GM18507 (cell line): Measurements from ENCODE around the gene RAB35.
"Not testable (repeated sequence)": the region's sequence is repeated elsewhere in the genome, so short reads cannot be mapped to it uniquely, and the experiment has no call there.

Experiments
- DNase-seq: peaks from one replicate; pipeline ENCODE4 v3.0.0; 2011; ENCODE audit warnings: low read depth; ENCODE audit not compliant: insufficient read length; ENCODE audit errors: extremely low spot score
- FAIRE-seq: peaks from 2 replicates; lab custom pipeline; 2011; peaks lifted over from hg19 to GRCh38; lab: Jason Lieb, UNC

RAB35 gene

DNA sequence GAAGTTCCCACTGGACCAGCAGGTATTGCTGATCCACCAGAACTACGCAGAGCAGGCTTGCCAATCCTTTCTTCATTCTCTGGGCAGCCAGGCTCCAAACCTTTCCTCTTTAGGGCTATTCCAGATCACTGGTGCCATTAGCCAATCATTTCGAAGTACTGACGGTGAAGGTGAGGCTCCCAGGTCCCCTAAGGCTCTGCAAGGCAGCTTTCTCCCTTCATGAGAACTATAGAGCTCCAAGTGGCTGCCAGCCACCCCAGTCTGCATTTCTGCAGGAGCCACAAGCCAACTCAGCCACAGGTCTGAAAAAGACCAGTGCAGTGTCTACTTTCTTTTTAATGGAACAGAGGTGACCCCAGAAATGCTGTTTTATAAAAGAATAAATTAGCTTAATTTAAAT lies 48.7 kb downstream of the RAB35 start:
- DNase-seq (no peak), FAIRE-seq (no peak)

GRCh38 chr12:120067084-120067869 lies 49.3 kb downstream of the RAB35 start:
- DNase-seq, result no peak

GRCh38 chr12:120066341-120066740 lies 50.2 kb downstream of the RAB35 start:
- no peak for FAIRE-seq
- no peak for DNase-seq

More at GRCh38 chr12:120067084-120067869, 49.3 kb downstream of the RAB35 start:
- no peak for FAIRE-seq

DNA sequence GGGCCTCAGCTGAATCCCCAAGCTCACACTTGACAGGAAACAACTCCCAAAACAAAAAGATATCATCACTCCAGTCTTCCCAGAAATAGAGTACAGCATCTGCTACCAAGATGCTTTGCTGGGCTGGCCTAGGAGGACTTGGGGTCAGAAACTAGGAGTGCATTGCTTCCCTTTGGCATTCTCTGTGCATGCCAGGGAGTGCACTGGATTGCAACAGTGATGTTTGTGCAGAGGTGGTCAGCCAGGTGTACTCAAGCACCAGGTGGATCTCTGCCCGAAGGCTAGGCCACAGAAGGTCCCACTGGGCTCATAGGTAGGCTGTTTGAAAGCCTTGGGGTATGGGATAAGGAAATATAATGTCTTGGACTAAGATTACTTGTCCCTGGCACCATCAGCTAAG lies 51.1 kb downstream of the RAB35 start:
- FAIRE-seq (no peak), DNase-seq (no peak)

GRCh38 chr12:120064054-120064940 lies 52.3 kb downstream of the RAB35 start:
- DNase-seq (no peak), FAIRE-seq (no peak)

GRCh38 chr12:120062976-120063579 lies 53.5 kb downstream of the RAB35 start:
- DNase-seq (no peak), FAIRE-seq (no peak)

DNA sequence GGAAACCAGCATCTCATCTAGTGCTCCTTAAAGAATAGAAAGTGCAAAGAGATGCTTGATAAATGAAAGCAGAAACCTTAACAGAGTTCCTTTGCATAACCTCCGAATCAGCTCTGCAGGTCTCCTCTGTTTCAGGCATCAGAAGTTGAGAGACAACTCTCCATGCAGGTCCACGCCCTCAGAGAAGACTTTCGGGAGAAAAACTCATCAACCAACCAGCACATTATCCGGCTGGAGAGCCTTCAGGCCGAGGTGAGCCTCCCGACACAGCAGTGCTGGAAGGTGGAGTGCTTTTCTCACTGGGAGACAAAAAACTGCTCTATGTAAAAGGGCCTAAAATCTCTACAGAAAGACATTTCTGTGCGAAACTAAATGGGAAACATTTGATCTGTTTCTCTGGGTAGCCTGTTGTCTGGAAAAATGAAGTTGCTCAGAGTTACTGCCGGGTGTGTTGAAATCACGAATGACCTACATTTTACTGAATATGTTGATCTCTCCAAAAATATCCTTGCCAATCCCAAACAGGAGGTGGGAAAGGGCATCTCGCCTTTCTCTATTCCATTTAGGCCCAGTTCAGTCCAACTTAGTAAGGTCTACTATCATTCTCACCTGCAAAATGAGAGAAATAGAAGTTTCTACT lies 54.9 kb downstream of the RAB35 start:
- FAIRE-seq (no peak), DNase-seq (no peak)

DNA sequence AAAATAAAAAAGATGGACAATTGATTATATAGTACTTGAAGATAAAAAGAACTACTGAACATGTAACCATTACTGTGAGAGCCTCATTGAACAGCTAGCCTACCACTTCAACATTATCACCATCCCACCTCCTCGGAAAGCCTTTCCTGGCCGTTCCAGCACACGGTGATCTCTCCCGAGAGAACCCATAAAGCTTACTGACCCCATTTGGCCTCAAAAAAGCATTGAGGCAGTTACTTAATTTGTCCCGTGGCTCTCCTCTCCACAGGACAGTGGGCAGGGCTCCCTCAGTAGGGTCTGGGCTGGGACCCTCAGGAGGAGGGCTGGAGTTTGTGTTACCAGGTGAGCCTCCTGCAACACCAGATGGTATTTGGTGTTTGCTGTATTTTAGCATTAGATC lies 55.8 kb downstream of the RAB35 start:
- no peak for DNase-seq
- FAIRE-seq, result no peak

GRCh38 chr12:120060196-120060595 lies 56.4 kb downstream of the RAB35 start:
- no peak for FAIRE-seq
- DNase-seq, result no peak

DNA sequence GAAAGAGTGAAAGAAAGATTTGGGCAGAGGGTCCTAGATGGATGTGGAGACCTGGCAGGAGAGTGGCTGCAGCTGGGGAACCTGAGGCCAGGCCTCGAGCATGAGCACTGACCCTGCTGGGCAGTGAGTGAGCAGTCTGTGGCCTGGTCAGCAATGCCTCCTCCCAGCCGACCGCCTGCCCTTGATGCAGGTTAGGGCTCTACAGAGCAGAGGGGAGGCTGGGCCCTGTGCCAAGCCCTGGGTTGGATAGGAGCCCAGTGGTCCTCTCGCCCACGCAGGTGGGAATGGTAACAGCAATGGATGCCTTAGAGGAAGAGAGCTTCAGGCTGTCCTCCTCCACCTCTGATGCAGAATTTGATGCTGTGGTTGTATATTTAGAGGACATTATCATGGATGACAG lies 59.8 kb downstream of the RAB35 start:
- no peak for DNase-seq
- no peak for FAIRE-seq

- no peak for FAIRE-seq
Measured at GRCh38 chr12:120055231-120056000, 61.1 kb downstream of the RAB35 start.

DNA sequence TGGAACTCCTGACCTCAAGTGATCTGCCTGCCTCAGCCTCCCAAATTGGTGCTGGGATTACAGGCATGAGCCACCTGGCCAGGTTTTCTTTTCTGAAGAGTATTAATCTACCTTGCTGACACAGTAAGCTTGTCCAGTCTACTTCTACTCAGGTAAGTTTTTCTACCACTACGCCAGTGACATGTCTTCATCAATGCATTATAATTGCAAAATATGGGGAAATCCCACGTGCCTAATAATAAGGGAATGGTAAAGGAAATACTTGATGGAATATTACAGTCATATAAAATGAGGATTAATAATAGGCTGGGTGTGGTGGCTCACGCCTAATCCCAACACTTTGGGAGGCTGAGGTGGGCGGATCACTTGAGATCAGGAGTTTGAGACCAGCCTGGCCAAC lies 62.3 kb downstream of the RAB35 start:
- FAIRE-seq (no peak), DNase-seq (no peak)

More at GRCh38 chr12:120055231-120056000, 61.1 kb downstream of the RAB35 start:
- no peak for DNase-seq

- DNase-seq (no peak), FAIRE-seq (no peak)
Measured at GRCh38 chr12:120051535-120051934, 65.0 kb downstream of the RAB35 start.

DNA sequence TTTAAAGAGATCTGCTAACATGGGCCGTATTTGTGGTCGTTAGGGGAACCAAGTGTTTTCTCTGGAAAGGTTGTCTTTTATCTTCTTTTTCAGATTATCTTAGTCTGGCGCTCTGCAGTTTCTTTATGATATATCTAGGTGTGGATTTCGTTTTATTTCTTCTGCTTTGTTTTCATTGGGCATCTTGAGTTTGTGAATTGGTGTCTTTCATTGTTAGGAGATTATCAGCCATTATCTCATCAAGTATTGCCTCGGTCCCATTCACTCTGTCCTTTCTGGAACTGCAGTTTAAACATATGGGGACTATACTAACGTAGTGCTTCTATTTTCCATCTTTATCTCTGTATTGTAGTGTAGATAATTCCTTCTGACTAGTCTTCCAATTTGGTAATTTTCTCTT lies 67.1 kb downstream of the RAB35 start:
- DNase-seq (no peak), FAIRE-seq (no peak)

- no peak for DNase-seq
- peak; percentile 12 for FAIRE-seq
Measured at GRCh38 chr12:120048263-120048662, 68.3 kb downstream of the RAB35 start.

DNA sequence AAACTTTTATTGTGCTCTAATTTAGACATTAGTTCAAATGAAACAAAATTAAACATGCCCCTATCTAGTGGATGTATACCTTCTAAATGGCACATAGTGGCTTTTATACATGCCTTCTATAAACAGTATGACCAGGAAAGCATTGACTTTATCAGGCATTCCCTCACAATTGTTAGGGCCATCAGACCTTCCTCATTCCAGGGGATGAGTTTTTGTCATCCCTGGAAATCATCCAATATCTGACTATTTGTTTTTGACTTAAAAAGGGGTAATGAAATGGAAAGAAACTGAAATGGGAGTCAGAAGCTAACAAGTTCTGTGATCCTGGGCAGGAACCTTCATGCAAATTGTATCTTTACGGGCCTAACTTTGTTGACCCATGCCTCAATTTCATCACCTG lies 69.5 kb downstream of the RAB35 start:
- FAIRE-seq (no peak), DNase-seq (no peak)

DNA sequence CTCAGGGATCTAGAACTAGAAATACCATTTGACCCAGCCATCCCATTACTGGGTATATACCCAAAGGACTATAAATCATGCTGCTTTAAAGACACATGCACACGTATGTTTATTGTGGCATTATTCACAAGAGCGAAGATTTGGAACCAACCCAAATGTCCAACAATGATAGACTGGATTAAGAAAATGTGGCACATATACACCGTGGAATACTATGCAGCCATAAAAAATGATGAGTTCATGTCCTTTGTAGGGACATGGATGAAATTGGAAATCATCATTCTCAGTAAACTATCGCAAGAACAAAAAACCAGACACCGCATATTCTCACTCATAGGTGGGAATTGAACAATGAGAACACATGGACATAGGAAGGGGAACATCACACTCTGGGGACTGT lies 71.2 kb downstream of the RAB35 start:
- not testable (repeated sequence) for FAIRE-seq, DNase-seq
